SJSA1 (cell line): ENCODE data around the gene WHRN. TPM values are rescaled to one million over a fixed set of nuclear protein-coding genes. Genes with fewer than 3 reads are reported as not detected.

ENCODE experiments used
- DNase-seq, 2 experiments: peaks; one replicate each; pipeline ENCODE4 v3.0.0-alpha.2; 2015 to 2020; ENCODE audit warnings: low spot score in 2 of 2, low read depth in 1 of 2
- H3K27ac ChIP-seq: fragments of 250-450 bp; sonication (Bioruptor Pico); 2 replicates; pipeline ENCODE4 v1.5.1; 2020; ENCODE audit warnings: mild to moderate bottlenecking, moderate library complexity
- H3K27me3 ChIP-seq: fragments of 250-450 bp; sonication (Bioruptor Pico); replicated peaks from 2 replicates; pipeline ENCODE4 v1.5.1; 2020; ENCODE audit warnings: mild to moderate bottlenecking, moderate library complexity
- H3K36me3 ChIP-seq: fragments of 250-450 bp; sonication (Bioruptor Pico); 2 replicates; pipeline ENCODE4 v1.5.1; 2020; ENCODE audit warnings: mild to moderate bottlenecking
- H3K4me1 ChIP-seq: fragments of 250-450 bp; sonication (Bioruptor Pico); replicated peaks from 2 replicates; pipeline ENCODE4 v1.6.1; 2021; ENCODE audit warnings: mild to moderate bottlenecking
- H3K4me3 ChIP-seq: fragments of 250-450 bp; sonication (Bioruptor Pico); 2 replicates; pipeline ENCODE4 v1.5.1; 2020; ENCODE audit warnings: mild to moderate bottlenecking
- H3K9me3 ChIP-seq: fragments of 250-450 bp; sonication (Bioruptor Pico); replicated peaks from 2 replicates; pipeline ENCODE4 v1.5.1; 2020; ENCODE audit warnings: mild to moderate bottlenecking
- total RNA-seq: library from RNA; depleted of rRNA; stranded (reverse); fragments of >200 nt; shearing (Covaris generic); gene quantifications from 2 replicates; pipeline ENCODE4 v1.2.3, GENCODE V29; 2014

WHRN gene
- total RNA-seq, 1 experiment from 2014 or later: 1.4 TPM

GRCh38 chr9:114431770-114432169 is 73.5 kb downstream of the WHRN start:
- DNase-seq: no peak
- Histone ChIP-seq H3K9me3 (no peaks in the 10 kb centered on the region), H3K36me3 (no peaks in the 10 kb centered on the region), H3K4me3 (no peak overlapping the region), H3K27ac (no peak overlapping the region), H3K4me1 (no peaks in the 10 kb centered on the region), H3K27me3 (no peaks in the 10 kb centered on the region)

- H3K36me3 ChIP-seq: no peaks in the 10 kb centered on the region
- no peaks in the 10 kb centered on the region for H3K27me3 ChIP-seq
- DNase-seq: no peak
- no peak overlapping the region for H3K27ac ChIP-seq
- H3K9me3 ChIP-seq: no peaks in the 10 kb centered on the region
- H3K4me1 ChIP-seq: no peaks in the 10 kb centered on the region
- no peak overlapping the region for H3K4me3 ChIP-seq
Observed at GRCh38 chr9:114431003-114431402, 74.3 kb downstream of the WHRN start.

- Histone ChIP-seq H3K4me1 (no peaks in the 10 kb centered on the region), H3K36me3 (no peaks in the 10 kb centered on the region), H3K27ac (no peak overlapping the region), H3K9me3 (no peaks in the 10 kb centered on the region), H3K4me3 (no peak overlapping the region), H3K27me3 (no peaks in the 10 kb centered on the region)
- DNase-seq: no peak
Observed at GRCh38 chr9:114430457-114430856, 74.8 kb downstream of the WHRN start.

- Histone ChIP-seq H3K27me3 (no peaks in the 10 kb centered on the region), H3K27ac (no peak overlapping the region), H3K4me3 (no peak overlapping the region), H3K9me3 (no peaks in the 10 kb centered on the region), H3K36me3 (no peaks in the 10 kb centered on the region), H3K4me1 (no peaks in the 10 kb centered on the region)
- no peak for DNase-seq
Observed at GRCh38 chr9:114429488-114429887, 75.8 kb downstream of the WHRN start.

- H3K36me3 ChIP-seq: no peaks in the 10 kb centered on the region
- H3K27ac ChIP-seq: no peak overlapping the region
- DNase-seq: no peak
- H3K4me3 ChIP-seq: no peak overlapping the region
- no peaks in the 10 kb centered on the region for H3K4me1 ChIP-seq
- H3K9me3 ChIP-seq: no peaks in the 10 kb centered on the region
- H3K27me3 ChIP-seq: no peaks in the 10 kb centered on the region
Observed at GRCh38 chr9:114428466-114428865, 76.8 kb downstream of the WHRN start.

GRCh38 chr9:114427644-114428043 is 77.6 kb downstream of the WHRN start:
- Histone ChIP-seq H3K27me3 (no peaks in the 10 kb centered on the region), H3K4me1 (no peaks in the 10 kb centered on the region), H3K9me3 (no peaks in the 10 kb centered on the region), H3K36me3 (no peaks in the 10 kb centered on the region), H3K27ac (no peak overlapping the region), H3K4me3 (no peak overlapping the region)
- DNase-seq: no peak

- Histone ChIP-seq H3K27me3 (no peaks in the 10 kb centered on the region), H3K4me3 (no peak overlapping the region), H3K36me3 (no peaks in the 10 kb centered on the region), H3K9me3 (no peaks in the 10 kb centered on the region), H3K4me1 (no peaks in the 10 kb centered on the region), H3K27ac (no peak overlapping the region)
- DNase-seq: no peak
Observed at GRCh38 chr9:114426046-114426948, 79.0 kb downstream of the WHRN start.

GRCh38 chr9:114425126-114425525 is 80.1 kb downstream of the WHRN start:
- no peak overlapping the region for H3K27ac ChIP-seq
- no peaks in the 10 kb centered on the region for H3K27me3 ChIP-seq
- no peaks in the 10 kb centered on the region for H3K36me3 ChIP-seq
- no peaks in the 10 kb centered on the region for H3K9me3 ChIP-seq
- no peaks in the 10 kb centered on the region for H3K4me1 ChIP-seq
- no peak for DNase-seq
- H3K4me3 ChIP-seq: no peak overlapping the region

- H3K27ac ChIP-seq: no peak overlapping the region
- DNase-seq: no peak
Observed at GRCh38 chr9:114424126-114424525, 81.1 kb downstream of the WHRN start.

GRCh38 chr9:114423181-114423580 is 82.1 kb downstream of the WHRN start:
- peaks cover 1% of the 10 kb centered on the region for H3K4me1 ChIP-seq
- H3K27ac ChIP-seq: no peak overlapping the region
- no peaks in the 10 kb centered on the region for H3K9me3 ChIP-seq
- H3K36me3 ChIP-seq: no peaks in the 10 kb centered on the region
- DNase-seq: no peak
- H3K4me3 ChIP-seq: no peak overlapping the region
- H3K27me3 ChIP-seq: no peaks in the 10 kb centered on the region

More at GRCh38 chr9:114424126-114424525, 81.1 kb downstream of the WHRN start:
- no peaks in the 10 kb centered on the region for H3K36me3 ChIP-seq
- no peak overlapping the region for H3K4me3 ChIP-seq
- no peaks in the 10 kb centered on the region for H3K27me3 ChIP-seq
- no peaks in the 10 kb centered on the region for H3K4me1 ChIP-seq
- no peaks in the 10 kb centered on the region for H3K9me3 ChIP-seq

- H3K9me3 ChIP-seq: no peaks in the 10 kb centered on the region
- no peak overlapping the region for H3K4me3 ChIP-seq
- H3K27ac ChIP-seq: no peak overlapping the region
- no peaks in the 10 kb centered on the region for H3K36me3 ChIP-seq
- DNase-seq: no peak
- H3K27me3 ChIP-seq: no peaks in the 10 kb centered on the region
- H3K4me1 ChIP-seq: peaks cover 19% of the 10 kb centered on the region
Observed at GRCh38 chr9:114421147-114421546, 84.1 kb downstream of the WHRN start.

GRCh38 chr9:114419796-114420195 is 85.5 kb downstream of the WHRN start:
- no peaks in the 10 kb centered on the region for H3K9me3 ChIP-seq
- H3K4me1 ChIP-seq: peaks cover 19% of the 10 kb centered on the region

GRCh38 chr9:114418053-114418452 is 87.2 kb downstream of the WHRN start:
- no peak overlapping the region for H3K4me3 ChIP-seq
- no peak overlapping the region; the same call in 1 of the 2 replicates for H3K27ac ChIP-seq
- no peaks in the 10 kb centered on the region for H3K27me3 ChIP-seq
- H3K9me3 ChIP-seq: no peaks in the 10 kb centered on the region
- peaks cover 28% of the 10 kb centered on the region for H3K4me1 ChIP-seq
- H3K36me3 ChIP-seq: no peaks in the 10 kb centered on the region
- DNase-seq: no peak

More at GRCh38 chr9:114419796-114420195, 85.5 kb downstream of the WHRN start:
- DNase-seq: no peak
- H3K27me3 ChIP-seq: no peaks in the 10 kb centered on the region
- H3K27ac ChIP-seq: no peak overlapping the region
- H3K4me3 ChIP-seq: no peak overlapping the region
- H3K36me3 ChIP-seq: no peaks in the 10 kb centered on the region

- Histone ChIP-seq H3K27me3 (no peaks in the 10 kb centered on the region), H3K4me1 (peaks cover 28% of the 10 kb centered on the region), H3K9me3 (no peaks in the 10 kb centered on the region), H3K36me3 (no peaks in the 10 kb centered on the region), H3K4me3 (no peak overlapping the region), H3K27ac (peak overlapping the region; percentile 39)
- peak; percentile 53 to 76 for DNase-seq
Observed at GRCh38 chr9:114417511-114417910, 87.8 kb downstream of the WHRN start.
